Measurements from ENCODE around the gene CDX2. TPM values are rescaled to one million over a fixed set of nuclear protein-coding genes. Genes with fewer than 3 reads are reported as not detected.

CDX2 gene
- total and polyA plus RNA-seq, 5 experiments from 2014 or later = not detected

DNA sequence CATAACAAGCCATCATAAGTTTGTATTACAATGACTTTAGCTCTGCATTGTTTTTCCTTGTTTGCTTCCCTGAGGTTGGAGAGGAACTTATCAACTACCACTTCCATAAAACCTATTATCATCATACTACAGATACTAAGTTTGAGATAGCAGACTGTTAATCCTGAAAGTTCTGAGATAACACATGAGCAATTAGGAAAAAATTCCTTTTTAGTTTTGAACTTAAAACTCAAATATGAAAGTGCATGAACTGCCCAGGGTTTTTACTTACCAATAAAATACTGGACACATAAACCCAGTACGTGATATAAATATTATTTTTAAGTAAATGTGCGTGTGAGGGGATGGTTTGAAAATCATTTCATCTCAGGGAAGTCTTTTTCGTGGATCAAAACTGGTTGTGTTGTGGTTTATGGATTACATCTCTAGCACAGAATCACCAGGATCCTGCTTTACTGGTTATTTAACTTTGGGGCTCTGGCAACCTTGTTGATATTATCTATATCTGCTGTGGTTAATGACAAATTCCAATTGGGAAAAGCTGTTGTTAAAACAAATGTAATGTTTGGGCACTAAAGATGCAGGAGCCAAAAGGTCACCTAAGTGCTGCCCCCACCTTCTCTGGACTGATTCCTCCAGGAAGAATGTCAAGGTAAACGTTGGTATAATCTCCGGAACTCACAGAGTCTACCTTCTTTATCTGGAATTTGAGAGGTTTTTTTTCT is 12.4 kb downstream of the CDX2 start:
- peaks cover 7 to 28% (median 15%) of the 10 kb centered on the region in 4 donors for H3K4me1 Mint-ChIP-seq
- no peak for DNase-seq
- no peaks in the 10 kb centered on the region for H3K9me3 Mint-ChIP-seq

DNA sequence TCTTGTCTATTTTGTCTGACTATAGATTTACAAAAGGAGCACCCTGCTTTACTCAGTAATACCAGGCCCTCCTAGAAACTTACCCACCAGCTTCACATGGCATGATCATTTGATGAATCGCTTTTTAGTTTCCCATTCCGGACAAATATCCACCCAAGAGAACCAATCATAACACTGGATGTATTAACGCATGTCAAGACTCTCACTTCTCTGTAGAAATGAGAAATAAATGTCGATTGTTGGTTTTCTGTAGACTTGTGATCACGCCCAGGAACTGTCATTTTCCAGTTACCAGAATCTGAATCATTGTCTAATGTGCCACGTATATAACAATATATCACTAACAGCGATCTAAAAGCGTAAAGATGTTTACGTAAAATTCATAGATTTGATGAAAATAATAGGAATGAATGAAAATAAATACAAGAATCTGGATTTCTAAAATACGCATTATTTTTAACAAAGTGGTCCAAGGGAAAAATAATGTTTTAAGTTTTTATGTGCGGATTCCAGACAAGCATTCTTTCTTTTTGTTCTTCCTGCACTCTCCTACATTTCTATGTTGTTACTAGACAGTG is 14.0 kb downstream of the CDX2 start:
- peaks cover 0 to 5% (median 0%) of the 10 kb centered on the region in 3 donors for H3K36me3 Mint-ChIP-seq
- H3K27me3 Mint-ChIP-seq = peaks cover 32 to 73% (median 71%) of the 10 kb centered on the region in 5 donors
- H3K4me1 Mint-ChIP-seq = peaks cover 3 to 17% (median 12%) of the 10 kb centered on the region in 4 donors
- peaks cover 0 to 5% (median under 1%) of the 10 kb centered on the region in 9 donors for H3K9me3 Mint-ChIP-seq
- H3K27ac Mint-ChIP-seq = no peak overlapping the region
- POLR2A ChIA-PET = interaction anchor here (0.8 kb wide), 1 partner anchor 184 kb away, joined by 3 read pairs; the partner anchor contains the start of gene PAN3
- peak overlapping the region in 7 of 10 donors; percentile 1 to 73 (median 37) for H3K4me3 Mint-ChIP-seq
- DNase-seq = no peak
- no peak for ATAC-seq

More for the DNA sequence above, 12.4 kb downstream of the CDX2 start:
- ATAC-seq = no peak
- POLR2A ChIA-PET = interaction anchor here (0.7 kb wide), 1 partner anchor 8 kb away, joined by 3 read pairs; no protein-coding TSS in a partner anchor
- Mint-ChIP-seq H3K36me3 (no peaks in the 10 kb centered on the region), H3K4me3 (no peak overlapping the region), H3K27me3 (peaks cover 31 to 70% (median 65%) of the 10 kb centered on the region in 5 donors), H3K27ac (no peak overlapping the region)

DNA sequence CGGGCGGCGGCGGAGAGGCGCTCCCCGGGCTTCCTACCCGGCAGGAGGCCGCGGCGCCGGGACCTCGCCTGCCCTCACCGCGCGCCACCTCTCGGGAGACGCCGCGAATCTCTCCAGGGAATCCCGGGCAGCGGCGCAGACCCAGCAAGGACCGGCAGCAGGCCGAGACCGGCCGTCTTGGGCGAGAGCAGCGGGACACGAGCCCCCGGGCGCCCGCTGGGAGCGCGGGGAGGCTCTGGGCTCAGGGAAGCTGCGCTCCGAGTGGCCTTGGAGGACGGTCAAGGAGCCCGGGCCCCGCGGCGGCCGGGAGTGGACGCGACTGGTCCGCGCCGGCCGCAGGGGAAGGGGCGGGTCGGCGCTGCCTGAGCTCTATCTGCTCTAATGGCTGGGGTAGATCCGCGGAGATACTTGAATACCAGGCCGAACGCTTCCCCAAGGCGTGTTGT is 14.7 kb downstream of the CDX2 start:
- no peak overlapping the region for H3K27ac Mint-ChIP-seq
- peaks cover 3 to 15% (median 11%) of the 10 kb centered on the region in 4 donors for H3K4me1 Mint-ChIP-seq
- peak in 1 of 10 donors; percentile 9 for DNase-seq
- ATAC-seq = peak; percentile 33 to 39
- POLR2A ChIA-PET = interaction anchor here (0.8 kb wide), 1 partner anchor 184 kb away, joined by 3 read pairs; the partner anchor contains the start of gene PAN3
- H3K4me3 Mint-ChIP-seq = peak overlapping the region; percentile 71 to 84 (median 73)
- H3K36me3 Mint-ChIP-seq = peaks cover 0 to 9% (median 0%) of the 10 kb centered on the region in 3 donors
- peaks cover 0 to 9% (median 3%) of the 10 kb centered on the region in 9 donors for H3K9me3 Mint-ChIP-seq
- peaks cover 33 to 72% (median 71%) of the 10 kb centered on the region in 5 donors for H3K27me3 Mint-ChIP-seq

DNA sequence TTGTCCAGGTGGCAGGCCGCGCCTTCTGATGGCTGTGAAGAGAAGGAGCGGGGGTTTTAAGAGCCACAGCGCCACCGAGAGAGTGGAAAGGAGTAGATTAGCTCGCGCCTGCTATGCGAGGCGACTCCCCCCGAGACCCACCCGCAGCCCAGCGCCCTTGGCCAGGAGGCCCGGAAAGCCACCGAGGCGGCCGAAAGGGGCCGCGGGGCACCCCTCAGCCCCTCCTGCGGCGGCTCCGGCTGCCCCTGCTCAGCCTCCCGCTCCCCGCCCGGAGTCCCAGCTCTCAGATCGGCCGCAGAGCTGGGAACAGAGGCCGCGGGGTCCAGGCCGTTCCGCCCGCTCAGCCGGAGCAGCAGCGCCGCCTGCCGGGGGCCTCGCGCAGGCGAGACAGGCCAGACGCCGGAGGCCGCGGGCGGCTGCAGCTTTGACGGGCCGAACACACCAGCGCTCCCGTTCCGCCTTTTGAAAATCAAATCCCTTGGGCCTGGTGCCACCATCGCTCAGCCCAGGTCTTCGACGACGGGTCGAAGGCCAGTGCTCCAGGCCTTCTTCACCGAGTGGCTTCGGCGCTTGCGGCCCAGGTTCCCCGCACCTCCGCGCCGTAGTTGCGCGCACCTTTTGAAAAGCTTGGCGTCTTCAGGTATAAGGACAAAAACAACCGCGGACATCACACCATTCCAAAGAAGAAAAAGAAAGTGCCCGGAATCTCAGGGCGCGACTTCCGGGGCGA is 15.3 kb downstream of the CDX2 start:
- peak in 9 of 10 donors; percentile 23 to 68 (median 54) for DNase-seq
- ATAC-seq = peak; percentile 90 to 94
- peaks cover 31 to 70% (median 70%) of the 10 kb centered on the region in 5 donors for H3K27me3 Mint-ChIP-seq
- H3K4me1 Mint-ChIP-seq = peaks cover 3 to 15% (median 11%) of the 10 kb centered on the region in 4 donors
- H3K27ac Mint-ChIP-seq = no peak overlapping the region
- peaks cover 0 to 9% (median 3%) of the 10 kb centered on the region in 9 donors for H3K9me3 Mint-ChIP-seq
- POLR2A ChIA-PET = interaction anchor here (0.8 kb wide), 1 partner anchor 185 kb away, joined by 3 read pairs; the partner anchor contains the start of gene PAN3
- peak overlapping the region; percentile 71 to 84 (median 76) for H3K4me3 Mint-ChIP-seq
- peaks cover 0 to 9% (median 0%) of the 10 kb centered on the region in 3 donors for H3K36me3 Mint-ChIP-seq

DNA sequence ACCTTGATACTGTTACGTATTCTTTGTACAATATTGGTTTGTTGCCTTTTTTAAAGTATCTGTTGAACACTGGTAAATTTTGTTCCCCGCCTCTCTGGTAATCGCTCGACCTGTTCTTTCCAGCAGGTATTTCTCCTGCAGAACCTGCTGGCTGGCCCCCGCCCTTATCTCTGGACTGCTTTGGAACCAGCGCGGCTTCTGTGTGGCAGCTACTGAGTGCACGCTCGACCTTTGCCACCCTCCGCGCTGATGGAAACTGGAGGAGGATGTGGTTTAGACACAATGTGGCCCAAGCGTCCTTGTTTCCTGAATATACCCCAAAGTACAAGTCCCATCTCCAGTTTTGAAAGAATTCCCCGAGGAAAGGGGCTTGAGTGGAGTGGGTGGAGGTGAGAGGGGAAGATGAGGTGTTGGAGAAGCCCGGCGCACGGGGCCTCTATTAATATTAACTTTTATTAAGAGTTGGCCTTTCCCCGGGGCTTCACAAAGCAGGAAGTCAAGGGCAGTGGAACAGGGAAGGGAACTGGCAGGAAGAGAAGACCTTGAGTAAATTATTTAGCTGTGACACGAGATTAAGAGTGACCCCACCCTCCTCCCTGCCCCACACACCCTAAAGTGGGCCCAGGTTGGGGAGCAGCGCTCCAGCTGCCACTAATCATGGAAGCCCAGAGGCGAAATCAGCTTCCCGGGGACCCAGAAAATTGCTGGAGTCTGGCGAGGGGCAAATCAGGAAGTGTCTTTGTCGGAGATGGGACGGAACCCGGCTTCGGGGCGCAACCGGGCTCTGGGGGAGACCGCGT is 16.0 kb downstream of the CDX2 start:
- H3K27ac Mint-ChIP-seq = peak overlapping the region in 1 of 10 donors; percentile 53
- POLR2A ChIA-PET = no interaction called here
- no peak for ATAC-seq

DNA sequence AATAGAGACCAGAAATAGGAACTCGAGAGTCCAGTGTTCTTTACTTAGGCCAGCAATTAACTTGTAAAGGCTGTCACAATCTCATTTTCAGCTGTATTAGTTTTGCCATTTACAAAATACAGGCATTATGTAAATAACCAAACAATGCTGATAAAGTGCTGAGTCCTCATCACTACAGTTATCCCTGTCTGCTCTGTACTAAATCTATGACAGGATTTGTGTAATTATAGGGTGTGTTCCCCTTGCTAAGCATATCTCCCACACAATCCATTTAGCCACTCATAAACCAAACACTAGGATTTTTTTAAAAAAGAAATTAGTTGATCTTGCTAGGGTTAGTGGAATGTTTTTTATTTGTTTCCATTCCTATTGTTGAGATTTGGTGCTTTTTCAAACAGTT is 26.1 kb downstream of the CDX2 start:
- DNase-seq = no peak
- ATAC-seq = no peak
- Mint-ChIP-seq H3K4me3 (no peak overlapping the region), H3K27me3 (peaks cover 2 to 43% (median 12%) of the 10 kb centered on the region in 5 donors), H3K27ac (no peak overlapping the region), H3K4me1 (no peaks in the 10 kb centered on the region), H3K9me3 (peaks cover 0 to 34% (median 9%) of the 10 kb centered on the region in 9 donors), H3K36me3 (peaks cover 0 to 22% (median 0%) of the 10 kb centered on the region in 3 donors)
- POLR2A ChIA-PET = no interaction called here

More for the DNA sequence above, 16.0 kb downstream of the CDX2 start:
- Mint-ChIP-seq H3K4me1 (peaks cover 3 to 15% (median 11%) of the 10 kb centered on the region in 4 donors), H3K27me3 (peaks cover 31 to 70% (median 64%) of the 10 kb centered on the region in 5 donors), H3K36me3 (peaks cover 0 to 9% (median 0%) of the 10 kb centered on the region in 3 donors), H3K9me3 (peaks cover 0 to 12% (median 5%) of the 10 kb centered on the region in 9 donors), H3K4me3 (peak overlapping the region; percentile 65 to 79 (median 74))
- DNase-seq = no peak

DNA sequence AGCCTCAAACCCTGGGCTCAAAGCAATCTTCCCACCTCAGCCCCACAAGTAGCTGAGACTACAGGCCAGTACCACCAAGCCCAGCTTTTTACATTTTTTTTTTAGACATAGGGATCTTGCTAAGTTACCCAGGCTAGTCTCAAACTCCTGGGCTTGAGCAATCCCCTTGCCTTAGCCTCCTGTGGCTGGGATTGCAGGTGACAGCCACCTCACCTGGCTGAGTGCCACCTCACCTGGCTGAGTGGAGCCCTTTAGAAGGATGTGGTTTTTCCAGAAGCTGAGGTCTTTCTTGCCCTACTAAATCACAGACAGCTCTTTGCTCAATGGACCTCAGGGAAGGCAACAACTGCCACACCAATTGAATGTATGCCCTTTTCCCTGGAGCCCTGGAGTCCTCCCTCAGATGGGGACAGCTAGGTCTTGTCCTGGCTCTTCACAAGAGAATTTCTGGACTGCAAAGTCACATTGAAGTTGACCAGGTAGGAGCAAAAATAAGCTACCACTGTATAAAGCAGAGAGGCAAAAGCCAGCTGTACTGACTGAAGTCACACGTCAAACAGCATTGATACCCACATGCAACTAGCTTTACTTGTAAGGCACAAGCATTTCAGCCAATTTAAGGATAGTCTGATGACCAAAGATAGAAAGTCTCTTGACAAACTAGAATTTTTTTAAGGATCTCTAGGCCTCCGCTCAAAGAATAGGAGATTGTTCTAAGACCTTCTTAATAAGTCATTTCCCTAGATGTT is 35.4 kb downstream of the CDX2 start:
- H3K27ac Mint-ChIP-seq = no peak overlapping the region
- H3K27me3 Mint-ChIP-seq = peaks cover 28 to 36% (median 35%) of the 10 kb centered on the region in 5 donors
- no peak overlapping the region for H3K4me3 Mint-ChIP-seq
- ATAC-seq = no peak
- DNase-seq = no peak
- H3K9me3 Mint-ChIP-seq = peaks cover 0 to 5% (median 0%) of the 10 kb centered on the region in 9 donors
- no peaks in the 10 kb centered on the region for H3K36me3 Mint-ChIP-seq
- POLR2A ChIA-PET = no interaction called here
- H3K4me1 Mint-ChIP-seq = peaks cover 0 to 3% (median 3%) of the 10 kb centered on the region in 4 donors

DNA sequence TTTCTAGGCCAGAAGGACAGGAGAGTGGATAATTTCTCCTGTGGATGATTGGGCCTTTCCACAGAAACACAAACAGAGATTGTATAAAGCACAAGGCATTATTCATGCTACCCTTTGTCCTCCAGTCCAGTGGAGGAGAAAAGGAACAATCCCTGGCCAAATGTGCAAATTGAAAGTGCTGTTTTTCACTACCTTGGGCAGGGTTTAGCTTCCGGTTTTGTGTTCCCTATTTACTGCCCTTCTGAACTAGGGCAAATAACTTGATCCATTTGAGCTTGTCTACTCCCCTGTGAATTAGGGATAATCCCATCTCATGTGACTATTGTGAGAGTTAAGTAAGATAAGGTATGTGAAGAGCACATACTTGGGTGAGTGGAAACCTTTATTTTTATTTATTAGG is 36.0 kb downstream of the CDX2 start:
- POLR2A ChIA-PET = no interaction called here
- peaks cover 3 to 4% (median 3%) of the 10 kb centered on the region in 4 donors for H3K4me1 Mint-ChIP-seq
- no peak overlapping the region for H3K4me3 Mint-ChIP-seq
- H3K27ac Mint-ChIP-seq = no peak overlapping the region
- H3K9me3 Mint-ChIP-seq = peaks cover 0 to 5% (median 0%) of the 10 kb centered on the region in 9 donors
- ATAC-seq (no peak), DNase-seq (no peak)
- peaks cover 29 to 43% (median 38%) of the 10 kb centered on the region in 5 donors for H3K27me3 Mint-ChIP-seq
- no peaks in the 10 kb centered on the region for H3K36me3 Mint-ChIP-seq

DNA sequence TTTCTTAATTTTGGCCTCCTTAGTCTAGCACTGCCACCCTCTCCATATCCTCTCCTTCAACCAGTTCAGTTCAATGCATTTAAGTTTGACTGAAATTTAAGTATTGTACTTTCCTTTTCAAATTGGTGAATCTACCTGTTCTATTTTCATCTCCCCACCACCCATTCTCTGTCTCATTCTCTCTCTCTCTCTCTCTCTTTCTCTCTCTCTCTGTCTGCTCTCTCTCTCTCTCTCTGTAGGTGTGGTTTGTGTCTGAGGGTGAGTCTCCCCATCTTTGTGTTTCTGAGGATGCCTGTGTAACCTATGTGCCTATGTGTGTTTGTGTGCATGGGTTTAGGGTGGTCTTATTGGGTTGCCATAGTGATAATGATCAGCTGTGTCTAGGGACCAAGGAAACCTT is 39.2 kb downstream of the CDX2 start:
- Mint-ChIP-seq H3K36me3 (no peaks in the 10 kb centered on the region), H3K4me3 (no peak overlapping the region), H3K4me1 (peaks cover 14 to 30% (median 23%) of the 10 kb centered on the region in 4 donors), H3K9me3 (peaks cover 0 to 6% (median 0%) of the 10 kb centered on the region in 9 donors), H3K27me3 (peaks cover 51 to 75% (median 62%) of the 10 kb centered on the region in 5 donors), H3K27ac (no peak overlapping the region)
- ATAC-seq (no peak), DNase-seq (no peak)
- POLR2A ChIA-PET = no interaction called here

DNA sequence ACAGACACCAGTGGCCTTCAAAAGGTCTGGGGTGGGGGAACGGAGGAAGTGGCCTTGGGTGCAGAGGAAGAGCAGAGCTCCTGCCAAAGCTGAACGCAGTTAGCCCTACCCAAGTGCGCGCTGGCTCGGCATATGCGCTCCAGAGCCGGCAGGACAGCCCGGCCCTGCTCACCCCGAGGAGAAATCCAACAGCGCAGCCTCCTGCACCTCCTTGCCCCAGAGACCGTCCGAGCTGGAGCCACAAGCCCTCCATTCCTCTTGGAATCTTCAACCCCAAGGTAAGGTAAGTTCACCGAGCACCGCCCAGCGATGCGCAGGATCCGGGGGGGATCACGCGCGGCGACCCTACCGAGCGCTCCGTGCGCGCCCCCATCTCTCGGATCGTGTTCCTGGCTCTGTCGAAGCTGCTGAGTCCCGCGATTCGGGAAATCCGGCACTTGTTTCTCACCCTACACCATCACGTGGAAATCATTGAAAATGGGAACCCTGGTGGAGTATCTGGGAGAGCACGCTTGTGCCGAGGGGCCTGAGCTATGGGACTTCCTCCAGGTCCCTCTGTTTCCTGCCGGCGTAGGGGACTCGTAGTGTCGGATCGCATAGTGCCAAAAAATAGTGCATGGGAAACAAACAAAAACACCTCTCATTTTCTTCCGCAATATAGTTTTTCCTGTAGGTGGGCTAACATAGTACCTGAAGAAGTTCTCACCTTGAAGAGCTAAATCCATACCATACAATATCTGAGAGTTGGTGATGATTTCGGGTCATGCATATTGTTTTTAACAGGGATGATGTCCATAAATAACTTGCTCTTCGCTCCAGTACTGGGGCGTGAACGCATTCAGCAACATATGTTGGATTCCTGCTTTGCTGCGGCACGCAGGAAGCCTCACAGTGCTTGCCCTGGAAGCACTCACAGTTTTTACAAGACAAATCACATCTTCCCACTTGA is 40.0 kb downstream of the CDX2 start:
- ATAC-seq = no peak
- POLR2A ChIA-PET = no interaction called here
- Mint-ChIP-seq H3K4me1 (peaks cover 14 to 34% (median 25%) of the 10 kb centered on the region in 4 donors), H3K36me3 (no peaks in the 10 kb centered on the region), H3K9me3 (peaks cover 0 to 6% (median 0%) of the 10 kb centered on the region in 9 donors), H3K27ac (peak overlapping the region in 1 of 10 donors; percentile 44), H3K4me3 (no peak overlapping the region), H3K27me3 (peaks cover 51 to 81% (median 64%) of the 10 kb centered on the region in 5 donors)
- DNase-seq = no peak
